Keratinocyte (primary cell): Measurements from ENCODE around the gene ADAMTS13. TPM values are rescaled to one million over a fixed set of nuclear protein-coding genes. Genes with fewer than 3 reads are reported as not detected.

Experiments
- DNase-seq: peaks from one replicate; pipeline ENCODE4 v3.0.0-alpha.2; 2011; ENCODE audit warnings: low read depth, missing footprints, low spot score
- FAIRE-seq: peaks from 2 replicates; lab custom pipeline; 2011; peaks lifted over from hg19 to GRCh38; lab: Jason Lieb, UNC
- H2AFZ ChIP-seq: 2 replicates; pipeline ENCODE4 v1.6.0; 2012; ENCODE audit warnings: low read length, control low read depth, inconsistent platforms; ENCODE audit not compliant: control insufficient read depth
- H3K27ac ChIP-seq: 2 replicates; pipeline ENCODE4 v1.5.1; 2011; ENCODE audit warnings: low read length; ENCODE audit not compliant: control insufficient read depth, insufficient read depth
- H3K27me3 ChIP-seq: 3 replicates; pipeline ENCODE4 v1.6.0; 2011; ENCODE audit warnings: low read length; ENCODE audit not compliant: control insufficient read depth, insufficient read depth; ENCODE audit errors: extremely low read depth
- H3K36me3 ChIP-seq, 2 experiments: 2 replicates in 1 of 2; 3 replicates in 1 of 2; pipeline ENCODE4 v1.5.1; 2011; ENCODE audit warnings: low read length in 2 of 2, mild to moderate bottlenecking in 1 of 2; ENCODE audit not compliant: control insufficient read depth in 2 of 2, insufficient read depth in 2 of 2; ENCODE audit errors: extremely low read depth in 1 of 2
- H3K4me1 ChIP-seq: 3 replicates; pipeline ENCODE4 v1.5.1; 2011; ENCODE audit warnings: low read length; ENCODE audit not compliant: control insufficient read depth, insufficient read depth; ENCODE audit errors: extremely low read depth
- H3K4me2 ChIP-seq: 3 replicates; pipeline ENCODE4 v1.6.0; 2011; ENCODE audit warnings: low read depth, low read length; ENCODE audit not compliant: control insufficient read depth, insufficient read depth; ENCODE audit errors: extremely low read depth
- H3K4me3 ChIP-seq, 3 experiments: fragments of 200-600 bp in 1 of 3; sonication (generic) in 1 of 3; 2 replicates in 2 of 3; 3 replicates in 1 of 3; pipeline ENCODE4 v1.5.1; 2011 to 2016; ENCODE audit warnings: low read length in 3 of 3, mild to moderate bottlenecking in 3 of 3, control low read depth in 2 of 3, inconsistent platforms in 1 of 3, low read depth in 1 of 3, mixed read lengths in 1 of 3, mixed run types in 1 of 3, moderate library complexity in 1 of 3; ENCODE audit not compliant: control insufficient read depth in 2 of 3, insufficient read depth in 2 of 3; ENCODE audit errors: extremely low read depth in 1 of 3
- H3K79me2 ChIP-seq: 2 replicates; pipeline ENCODE4 v1.6.0; 2012; ENCODE audit warnings: low read length; ENCODE audit not compliant: control insufficient read depth, insufficient read depth
- H3K9ac ChIP-seq: 3 replicates; pipeline ENCODE4 v1.6.0; 2011; ENCODE audit warnings: low read length; ENCODE audit not compliant: control insufficient read depth, insufficient read depth; ENCODE audit errors: extremely low read depth
- H3K9me1 ChIP-seq: 3 replicates; pipeline ENCODE4 v1.6.0; 2011; ENCODE audit warnings: low read length; ENCODE audit not compliant: control insufficient read depth, insufficient read depth; ENCODE audit errors: extremely low read depth
- H3K9me3 ChIP-seq: 2 replicates; pipeline ENCODE4 v1.5.1; 2012; ENCODE audit warnings: low read depth, low read length; ENCODE audit not compliant: control insufficient read depth
- H4K20me1 ChIP-seq: 3 replicates; pipeline ENCODE4 v1.6.0; 2011; ENCODE audit warnings: low read length; ENCODE audit not compliant: control insufficient read depth, insufficient read depth; ENCODE audit errors: extremely low read depth
- CTCF ChIP-seq, 3 experiments: IDR thresholded peaks in 1 of 3; conservative IDR thresholded peaks in 1 of 3; optimal IDR thresholded peaks in 1 of 3; 2 replicates in 2 of 3; 3 replicates in 1 of 3; pipeline versions ENCODE3 to v1.5.1; 2011; ENCODE audit warnings: low read length in 3 of 3, mild to moderate bottlenecking in 3 of 3, moderate library complexity in 2 of 3, control low read depth in 1 of 3, inconsistent platforms in 1 of 3; ENCODE audit not compliant: insufficient read depth in 2 of 3; ENCODE audit errors: extremely low read depth in 1 of 3
- EZH2 ChIP-seq: IDR thresholded peaks from one replicate; pipeline ENCODE4 v1.6.1; 2012; ENCODE audit warnings: inconsistent platforms, mild to moderate bottlenecking, low read length, moderate library complexity
- dilution Hi-C: fragments of 300-500 bp; cut with MboI; formaldehyde crosslinking; loops from one replicate; pipeline ENCODE4 v1.7.0; 2020; ENCODE audit warnings: low sequenced_read_pairs; ENCODE audit not compliant: extremely low pct_ligation_motif_present
- polyA plus RNA-seq, 5 experiments: library from polyadenylated mRNA; depleted of rRNA in 3 of 5; stranded (reverse) in 3 of 5; stranded (forward) in 1 of 5; unstranded in 1 of 5; fragments of >200 nt; gene quantifications; 1 replicate in 1 of 5; 2 replicates in 3 of 5; 3 replicates in 1 of 5; pipeline versions ENCODE4 v1.2.1 to v1.2.3, GENCODE V29; 2011 to 2012; ENCODE audit warnings: missing spikeins in 2 of 5, low read depth in 1 of 5, low replicate concordance in 1 of 5

ADAMTS13 gene
- polyA plus RNA-seq, 1 donor (not counting 4 experiments of a cell fraction or from before 2014, with no cell fraction given) = 1.1 TPM

GRCh38 chr9:133397895-133398294 lies 24.3 kb upstream of the ADAMTS13 start:
- no peaks in the 10 kb centered on the region for H3K9me1 ChIP-seq
- no peaks in the 10 kb centered on the region for H4K20me1 ChIP-seq
- H3K27ac ChIP-seq = no peak overlapping the region
- no peak overlapping the region for H3K9ac ChIP-seq
- H3K36me3 ChIP-seq = no peaks in the 10 kb centered on the region
- H3K4me3 ChIP-seq = no peak overlapping the region
- no peak overlapping the region for H2AFZ ChIP-seq
- no peaks in the 10 kb centered on the region for H3K9me3 ChIP-seq
- no peak overlapping the region for H3K4me2 ChIP-seq
- no peaks in the 10 kb centered on the region for H3K79me2 ChIP-seq
- no peaks in the 10 kb centered on the region for H3K4me1 ChIP-seq
- DNase-seq = no peak
- no peak for FAIRE-seq
- H3K27me3 ChIP-seq = peaks cover 15% of the 10 kb centered on the region
- TF ChIP-seq CTCF (optimal IDR thresholded peaks at IDR 0.05 in 1 of 3, IDR thresholded peaks at IDR 0.05 in 1 of 3, conservative IDR thresholded peaks at IDR 0.05 in 1 of 3; ENCODE audit: extremely low read depth in 1 of 3, insufficient read depth in 2 of 3, low read length in 3 of 3) (no peak), EZH2 (no peak)
- dilution Hi-C loops = no loop called here

GRCh38 chr9:133400292-133400691 lies 21.9 kb upstream of the ADAMTS13 start:
- no peaks in the 10 kb centered on the region for H3K9me3 ChIP-seq
- no peaks in the 10 kb centered on the region for H3K79me2 ChIP-seq
- no peak overlapping the region for H3K4me2 ChIP-seq
- TF ChIP-seq EZH2 (no peak), CTCF (optimal IDR thresholded peaks at IDR 0.05 in 1 of 3, IDR thresholded peaks at IDR 0.05 in 1 of 3, conservative IDR thresholded peaks at IDR 0.05 in 1 of 3; ENCODE audit: extremely low read depth in 1 of 3, insufficient read depth in 2 of 3, low read length in 3 of 3) (no peak)
- no peak overlapping the region for H3K9ac ChIP-seq
- no peak for DNase-seq
- FAIRE-seq = no peak
- no peaks in the 10 kb centered on the region for H3K4me1 ChIP-seq
- no peak overlapping the region for H3K4me3 ChIP-seq
- no peak overlapping the region for H3K27ac ChIP-seq
- H3K27me3 ChIP-seq = peaks cover 6% of the 10 kb centered on the region
- H2AFZ ChIP-seq = no peak overlapping the region
- dilution Hi-C loops = no loop called here
- no peaks in the 10 kb centered on the region for H3K9me1 ChIP-seq
- peaks cover 4% of the 10 kb centered on the region for H4K20me1 ChIP-seq
- peaks cover 0 to 8% of the 10 kb centered on the region in 2 experiments for H3K36me3 ChIP-seq
